NB4 (cell line): ENCODE measurements around the gene SEMA5A.

Experiments used
- POLR2A ChIP-seq: IDR thresholded peaks from 2 replicates; pipeline ENCODE4 v1.6.1; 2011; ENCODE audit warnings: mild to moderate bottlenecking; ENCODE audit not compliant: insufficient read length; ENCODE audit errors: extremely low read depth
- TF ChIP-seq, protein P1 (sequence below): IDR thresholded peaks from one replicate; pipeline ENCODE4 v1.5.1; 2012; ENCODE audit warnings: low read depth, low read length

DNA sequence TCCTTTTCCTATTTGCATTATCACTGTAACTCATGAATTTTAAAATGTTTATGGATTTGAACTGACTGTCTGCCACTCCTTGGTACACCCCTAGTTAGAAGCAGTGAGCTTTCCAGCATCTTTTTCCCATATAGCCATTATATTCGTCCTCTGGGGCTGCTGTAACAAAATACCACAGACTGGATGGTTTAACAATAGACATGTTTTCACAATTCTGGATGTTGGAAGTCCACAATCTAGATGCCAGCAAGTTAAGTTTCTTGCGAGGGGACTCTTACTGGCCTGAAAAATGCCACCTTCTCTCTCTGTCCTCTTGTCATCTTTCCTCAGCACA, 530.0 kb downstream of the SEMA5A start:
- TF ChIP-seq, protein P1, sequence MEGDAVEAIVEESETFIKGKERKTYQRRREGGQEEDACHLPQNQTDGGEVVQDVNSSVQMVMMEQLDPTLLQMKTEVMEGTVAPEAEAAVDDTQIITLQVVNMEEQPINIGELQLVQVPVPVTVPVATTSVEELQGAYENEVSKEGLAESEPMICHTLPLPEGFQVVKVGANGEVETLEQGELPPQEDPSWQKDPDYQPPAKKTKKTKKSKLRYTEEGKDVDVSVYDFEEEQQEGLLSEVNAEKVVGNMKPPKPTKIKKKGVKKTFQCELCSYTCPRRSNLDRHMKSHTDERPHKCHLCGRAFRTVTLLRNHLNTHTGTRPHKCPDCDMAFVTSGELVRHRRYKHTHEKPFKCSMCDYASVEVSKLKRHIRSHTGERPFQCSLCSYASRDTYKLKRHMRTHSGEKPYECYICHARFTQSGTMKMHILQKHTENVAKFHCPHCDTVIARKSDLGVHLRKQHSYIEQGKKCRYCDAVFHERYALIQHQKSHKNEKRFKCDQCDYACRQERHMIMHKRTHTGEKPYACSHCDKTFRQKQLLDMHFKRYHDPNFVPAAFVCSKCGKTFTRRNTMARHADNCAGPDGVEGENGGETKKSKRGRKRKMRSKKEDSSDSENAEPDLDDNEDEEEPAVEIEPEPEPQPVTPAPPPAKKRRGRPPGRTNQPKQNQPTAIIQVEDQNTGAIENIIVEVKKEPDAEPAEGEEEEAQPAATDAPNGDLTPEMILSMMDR, result no peak
- no peak for TF ChIP-seq POLR2A
